Ascending aorta (tissue), 2 donors: ENCODE measurements around the gene FBLN7. TPM values are rescaled to one million over a fixed set of nuclear protein-coding genes. Genes with fewer than 3 reads are reported as not detected.

ENCODE experiments used
- DNase-seq, 2 donors: peaks; one replicate each; pipeline ENCODE4 v3.0.0-alpha.2; 2019; ENCODE audit warnings: low spot score in 2 of 2
- H3K27ac ChIP-seq, 2 donors: fragments of 200-600 bp; sonication (generic); one replicate each; pipeline ENCODE4 v1.5.1; 2016 to 2017; ENCODE audit warnings: mild to moderate bottlenecking in 1 of 2
- H3K27me3 ChIP-seq: fragments of 200-600 bp; sonication (generic); one replicate; pipeline ENCODE4 v1.5.1; 2017
- H3K36me3 ChIP-seq, 2 donors: fragments of 200-600 bp; sonication (generic); one replicate each; pipeline ENCODE4 v1.5.1; 2016
- H3K4me1 ChIP-seq, 2 donors: fragments of 200-600 bp; sonication (generic); one replicate each; pipeline ENCODE4 v1.5.1; 2016 to 2017; ENCODE audit warnings: mild to moderate bottlenecking in 1 of 2
- H3K4me3 ChIP-seq, 2 donors: fragments of 200-600 bp; sonication (generic); one replicate each; pipeline ENCODE4 v1.5.1; 2016 to 2017; ENCODE audit warnings: mild to moderate bottlenecking in 1 of 2
- H3K9me3 ChIP-seq, 2 donors: fragments of 200-600 bp; sonication (generic); one replicate each; pipeline ENCODE4 v1.5.1; 2016
- intact Hi-C: fragments of 100-400 bp; cut with DNase I; formaldehyde crosslinking; loops from one replicate; pipeline ENCODE4 v1.15.1; 2023
- total RNA-seq: library from RNA; depleted of rRNA; stranded (reverse); fragments of >200 nt; gene quantifications from one replicate; pipeline ENCODE4 v1.1.0, GENCODE V29; 2016
- TF ChIP-seq, protein P1 (sequence below), 3 experiments: fragments of 200-600 bp in 2 of 3; fragments of 450-650 bp in 1 of 3; sonication (generic) in 2 of 3; IDR thresholded peaks; one replicate each; pipeline ENCODE4 v1.5.1; 2016 to 2019; ENCODE audit warnings: antibody characterized with exemption in 3 of 3, mild to moderate bottlenecking in 1 of 3, moderate library complexity in 1 of 3

The FBLN7 gene
- total RNA-seq, 1 donor from 2014 or later: 0.43 TPM

GRCh38 chr2:112149194-112149593 is 11.0 kb downstream of the FBLN7 start:
- Histone ChIP-seq H3K4me1 (no peaks in the 10 kb centered on the region), H3K27ac (no peak overlapping the region), H3K27me3 (no peaks in the 10 kb centered on the region), H3K4me3 (no peak overlapping the region), H3K36me3 (no peaks in the 10 kb centered on the region), H3K9me3 (no peaks in the 10 kb centered on the region)
- TF ChIP-seq, protein P1, sequence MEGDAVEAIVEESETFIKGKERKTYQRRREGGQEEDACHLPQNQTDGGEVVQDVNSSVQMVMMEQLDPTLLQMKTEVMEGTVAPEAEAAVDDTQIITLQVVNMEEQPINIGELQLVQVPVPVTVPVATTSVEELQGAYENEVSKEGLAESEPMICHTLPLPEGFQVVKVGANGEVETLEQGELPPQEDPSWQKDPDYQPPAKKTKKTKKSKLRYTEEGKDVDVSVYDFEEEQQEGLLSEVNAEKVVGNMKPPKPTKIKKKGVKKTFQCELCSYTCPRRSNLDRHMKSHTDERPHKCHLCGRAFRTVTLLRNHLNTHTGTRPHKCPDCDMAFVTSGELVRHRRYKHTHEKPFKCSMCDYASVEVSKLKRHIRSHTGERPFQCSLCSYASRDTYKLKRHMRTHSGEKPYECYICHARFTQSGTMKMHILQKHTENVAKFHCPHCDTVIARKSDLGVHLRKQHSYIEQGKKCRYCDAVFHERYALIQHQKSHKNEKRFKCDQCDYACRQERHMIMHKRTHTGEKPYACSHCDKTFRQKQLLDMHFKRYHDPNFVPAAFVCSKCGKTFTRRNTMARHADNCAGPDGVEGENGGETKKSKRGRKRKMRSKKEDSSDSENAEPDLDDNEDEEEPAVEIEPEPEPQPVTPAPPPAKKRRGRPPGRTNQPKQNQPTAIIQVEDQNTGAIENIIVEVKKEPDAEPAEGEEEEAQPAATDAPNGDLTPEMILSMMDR (IDR thresholded peaks at IDR 0.05): no peak
- peak in 1 of 2 donors; percentile 62 for DNase-seq
- intact Hi-C loops: no loop called here

DNA sequence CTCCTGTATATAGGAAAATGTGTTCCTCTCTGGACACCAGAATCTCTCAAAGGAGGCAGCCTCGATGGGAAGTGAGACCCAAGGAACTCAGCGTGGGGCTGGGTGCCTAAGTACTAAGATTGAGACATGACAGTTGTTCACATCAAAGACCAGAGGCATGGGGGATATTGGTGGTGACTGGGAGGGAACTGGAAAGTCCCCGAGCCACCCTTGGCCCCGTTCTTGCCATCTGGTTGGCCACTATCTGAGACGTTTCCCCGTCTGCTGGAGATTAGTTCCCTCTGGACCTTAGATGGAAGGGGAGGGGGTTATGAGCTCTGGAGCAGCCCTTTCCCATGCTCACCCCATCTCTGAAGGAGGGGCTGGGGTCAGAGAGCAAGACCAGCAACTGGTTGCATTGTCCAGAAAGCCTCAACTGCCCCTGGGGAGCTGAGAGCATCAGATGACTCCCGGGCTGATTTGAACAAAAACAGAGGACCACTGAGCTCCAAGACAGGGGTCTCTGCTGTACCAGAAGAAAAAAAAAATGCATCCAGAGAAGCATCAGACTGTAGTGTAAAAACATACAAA is 11.8 kb downstream of the FBLN7 start:
- H3K27me3 ChIP-seq: no peaks in the 10 kb centered on the region
- H3K9me3 ChIP-seq: no peaks in the 10 kb centered on the region
- DNase-seq: peak in 1 of 2 donors; percentile 38
- H3K4me3 ChIP-seq: no peak overlapping the region
- intact Hi-C loops: no loop called here
- no peaks in the 10 kb centered on the region for H3K4me1 ChIP-seq
- H3K27ac ChIP-seq: peak overlapping the region in 1 of 2 donors; percentile 29
- TF ChIP-seq, protein P1 (IDR thresholded peaks at IDR 0.05): no peak
- H3K36me3 ChIP-seq: no peaks in the 10 kb centered on the region

GRCh38 chr2:112150447-112150846 is 12.3 kb downstream of the FBLN7 start:
- Histone ChIP-seq H3K4me1 (no peaks in the 10 kb centered on the region), H3K27ac (peak overlapping the region in 1 of 2 donors; percentile 15), H3K4me3 (no peak overlapping the region), H3K9me3 (no peaks in the 10 kb centered on the region), H3K27me3 (no peaks in the 10 kb centered on the region), H3K36me3 (no peaks in the 10 kb centered on the region)
- intact Hi-C loops: no loop called here
- peak in 1 of 2 donors; percentile 62 for DNase-seq
- TF ChIP-seq, protein P1 (IDR thresholded peaks at IDR 0.05): no peak

DNA sequence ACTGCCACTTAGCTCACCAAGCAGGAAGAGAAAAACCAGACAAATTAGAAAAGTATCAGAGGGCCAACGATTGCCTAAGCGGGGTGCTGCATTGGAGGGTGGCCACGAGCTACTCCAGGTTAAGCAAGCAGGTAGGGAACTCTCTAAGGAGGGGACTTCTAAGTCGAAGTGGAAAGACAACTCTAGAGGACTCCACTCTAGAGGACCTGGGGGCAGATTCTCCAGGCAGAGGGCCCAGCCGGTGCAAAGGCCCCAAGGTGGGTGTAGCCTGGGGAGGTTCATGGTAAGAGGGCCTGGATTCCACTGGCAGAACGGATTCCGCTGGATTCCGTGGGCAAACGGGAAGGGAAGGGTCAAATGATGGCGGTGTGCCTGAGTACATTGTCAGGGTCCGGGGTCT is 12.7 kb downstream of the FBLN7 start:
- TF ChIP-seq, protein P1 (IDR thresholded peaks at IDR 0.05): no peak
- Histone ChIP-seq H3K4me3 (no peak overlapping the region), H3K36me3 (no peaks in the 10 kb centered on the region), H3K27ac (peak overlapping the region in 1 of 2 donors; percentile 15), H3K27me3 (no peaks in the 10 kb centered on the region), H3K9me3 (no peaks in the 10 kb centered on the region), H3K4me1 (no peaks in the 10 kb centered on the region)
- DNase-seq: peak in 1 of 2 donors; percentile 53
- intact Hi-C loops: no loop called here

DNA sequence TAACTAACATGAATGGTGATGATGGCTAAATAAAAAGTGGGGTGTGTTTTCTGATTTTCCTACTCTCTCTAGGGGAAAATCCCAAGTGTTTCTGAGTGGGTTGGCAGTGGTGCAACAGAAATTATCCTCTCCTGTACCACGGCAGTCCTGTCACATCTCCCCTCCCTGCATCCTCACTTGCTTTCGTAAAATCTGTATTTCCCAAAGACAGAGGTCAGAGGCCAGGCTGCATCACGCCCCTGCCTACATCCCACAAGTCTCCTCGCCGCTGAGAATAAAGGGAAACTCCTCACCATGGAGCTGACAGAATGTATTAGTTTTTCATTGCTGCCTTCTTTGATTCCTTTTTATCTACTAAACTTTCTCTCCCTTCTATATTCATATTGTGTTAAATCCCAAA is 13.1 kb downstream of the FBLN7 start:
- TF ChIP-seq, protein P1 (IDR thresholded peaks at IDR 0.05): no peak
- Histone ChIP-seq H3K27me3 (no peaks in the 10 kb centered on the region), H3K4me3 (no peak overlapping the region), H3K27ac (no peak overlapping the region), H3K9me3 (no peaks in the 10 kb centered on the region), H3K4me1 (no peaks in the 10 kb centered on the region), H3K36me3 (no peaks in the 10 kb centered on the region)
- intact Hi-C loops: no loop called here
- DNase-seq: no peak
